GM19468 (cell line): Measurements from ENCODE around the gene SURF1.
"Not testable (repeated sequence)": the region's sequence is repeated elsewhere in the genome, so short reads cannot be mapped to it uniquely, and the experiment has no call there.

ENCODE experiments used
- ATAC-seq: cut with Tn5 transposase; IDR thresholded peaks from one replicate; pipeline ENCODE4 v1.9.1; 2021; ENCODE audit warnings: mild to moderate bottlenecking, moderate library complexity, moderate number of reproducible peaks; ENCODE audit not compliant: unreplicated experiment; ENCODE audit errors: extremely low read depth

The SURF1 gene

GRCh38 chr9:133356391-133357091 lies at the start of gene SURF1, which contains the start of gene SURF2:
SURF1 (minus strand) TSS chr9:133356487; CDS start chr9:133356453, 34 bp downstream.
SURF2 (plus strand) TSS chr9:133356550; CDS start chr9:133356593, 43 bp downstream.
- no peak for ATAC-seq

GRCh38 chr9:133405508-133406438 lies 49.5 kb upstream of the SURF1 start:
- ATAC-seq: no peak

- no peak for ATAC-seq
These were observed 48.2 kb upstream of the SURF1 start for GRCh38 chr9:133404454-133405002.

GRCh38 chr9:133403766-133404453 lies 47.6 kb upstream of the SURF1 start:
- ATAC-seq: no peak

- ATAC-seq: no peak
These were observed 46.4 kb upstream of the SURF1 start for GRCh38 chr9:133402689-133403088.

- no peak for ATAC-seq
These were observed 45.3 kb upstream of the SURF1 start for GRCh38 chr9:133401588-133401987.

- no peak for ATAC-seq
These were observed 44.0 kb upstream of the SURF1 start for GRCh38 chr9:133400292-133400691.

GRCh38 chr9:133397895-133398294 lies 41.6 kb upstream of the SURF1 start:
- ATAC-seq: no peak

- ATAC-seq: no peak
These were observed 41.1 kb upstream of the SURF1 start for GRCh38 chr9:133397370-133397769.

- ATAC-seq: no peak
These were observed 40.7 kb upstream of the SURF1 start for GRCh38 chr9:133396952-133397351.

GRCh38 chr9:133394687-133395271 lies 38.5 kb upstream of the SURF1 start:
- no peak for ATAC-seq

- no peak for ATAC-seq
These were observed 37.1 kb upstream of the SURF1 start for GRCh38 chr9:133393399-133393798.

GRCh38 chr9:133392308-133392707 lies 36.0 kb upstream of the SURF1 start:
- not testable (repeated sequence) for ATAC-seq

GRCh38 chr9:133391449-133391848 lies 35.2 kb upstream of the SURF1 start:
- ATAC-seq: not testable (repeated sequence)

GRCh38 chr9:133390713-133391112 lies 34.4 kb upstream of the SURF1 start:
- no peak for ATAC-seq

- no peak for ATAC-seq
These were observed 33.3 kb upstream of the SURF1 start for GRCh38 chr9:133389562-133389961.

- no peak for ATAC-seq
These were observed 32.8 kb upstream of the SURF1 start for GRCh38 chr9:133389025-133389557.

GRCh38 chr9:133387680-133388079 lies 31.4 kb upstream of the SURF1 start:
- ATAC-seq: no peak

- ATAC-seq: no peak
These were observed 30.1 kb upstream of the SURF1 start for GRCh38 chr9:133386338-133386737.

- ATAC-seq: no peak
These were observed 29.2 kb upstream of the SURF1 start for GRCh38 chr9:133385452-133385851.
